DOHH2 (cell line): ENCODE measurements around the gene KCNMA1.

Experiments
- H3F3A ChIP-seq: fragments of 200-600 bp; sonication (generic), shearing (Covaris generic); 2 replicates; pipeline ENCODE4 v1.6.0; 2016; ENCODE audit warnings: antibody characterized with exemption, mild to moderate bottlenecking; ENCODE audit not compliant: control insufficient read depth, insufficient read depth
- H3K27ac ChIP-seq: fragments of 200-600 bp; sonication (generic); 2 replicates; pipeline ENCODE4 v1.5.1; 2014; ENCODE audit warnings: low read depth, mild to moderate bottlenecking, low read length, moderate library complexity
- H3K27me3 ChIP-seq: fragments of 200-600 bp; sonication (generic); 2 replicates; pipeline ENCODE4 v1.6.1; 2014; ENCODE audit warnings: mild to moderate bottlenecking, low read length, mixed read lengths; ENCODE audit not compliant: control insufficient read depth
- H3K36me3 ChIP-seq: fragments of 200-600 bp; sonication (generic); 2 replicates; pipeline ENCODE4 v1.6.1; 2014; ENCODE audit warnings: mild to moderate bottlenecking, low read length, moderate library complexity, mixed read lengths; ENCODE audit not compliant: control insufficient read depth
- H3K4me1 ChIP-seq: fragments of 200-600 bp; sonication (generic); 2 replicates; pipeline ENCODE4 v1.6.1; 2014; ENCODE audit warnings: mild to moderate bottlenecking, low read length, mixed read lengths; ENCODE audit not compliant: control insufficient read depth
- H3K4me2 ChIP-seq: fragments of 200-600 bp; sonication (generic); 2 replicates; pipeline ENCODE4 v1.6.0; 2014; ENCODE audit warnings: mild to moderate bottlenecking, low read length, moderate library complexity
- H3K4me3 ChIP-seq: fragments of 200-600 bp; sonication (generic); 2 replicates; pipeline ENCODE4 v1.5.1; 2014; ENCODE audit warnings: mild to moderate bottlenecking, low read length, mixed read lengths
- H3K79me2 ChIP-seq: fragments of 200-600 bp; sonication (generic); 2 replicates; pipeline ENCODE4 v1.6.1; 2014; ENCODE audit warnings: mild to moderate bottlenecking, low read length, mixed read lengths; ENCODE audit not compliant: control insufficient read depth
- H3K9me2 ChIP-seq: fragments of 200-600 bp; sonication (generic); replicated peaks from 2 replicates; pipeline ENCODE4 v1.6.1; 2014; ENCODE audit warnings: mild to moderate bottlenecking, low read length, mixed read lengths; ENCODE audit not compliant: control insufficient read depth
- H3K9me3 ChIP-seq: fragments of 200-600 bp; sonication (generic); 2 replicates; pipeline ENCODE4 v1.6.1; 2014; ENCODE audit warnings: antibody characterized with exemption, low read length, mixed read lengths; ENCODE audit not compliant: control insufficient read depth, insufficient read depth
- H4K20me1 ChIP-seq: fragments of 200-600 bp; sonication (generic); 2 replicates; pipeline ENCODE4 v1.6.0; 2014; ENCODE audit warnings: low read depth, mild to moderate bottlenecking, antibody characterized with exemption, low read length, moderate library complexity; ENCODE audit not compliant: control insufficient read depth, insufficient read depth
- EZH2phosphoT487 ChIP-seq: fragments of 200-600 bp; sonication (generic); IDR thresholded peaks from 2 replicates; pipeline ENCODE4 v1.6.1; 2017; ENCODE audit warnings: borderline replicate concordance, mild to moderate bottlenecking, antibody characterized with exemption, low read length, moderate library complexity, mixed read lengths
- TF ChIP-seq, protein P1 (sequence below): fragments of 200-600 bp; sonication (generic); IDR thresholded peaks from one replicate; pipeline ENCODE4 v1.5.1; 2014; ENCODE audit warnings: antibody characterized with exemption, mild to moderate bottlenecking, low read depth, low read length; ENCODE audit not compliant: poor library complexity, severe bottlenecking

KCNMA1 gene

GRCh38 chr10:77667426-77668324, 30.1 kb upstream of the KCNMA1 start:
- no peaks in the 10 kb centered on the region for H3F3A ChIP-seq
- H4K20me1 ChIP-seq, result no peaks in the 10 kb centered on the region
- TF ChIP-seq, protein P1, sequence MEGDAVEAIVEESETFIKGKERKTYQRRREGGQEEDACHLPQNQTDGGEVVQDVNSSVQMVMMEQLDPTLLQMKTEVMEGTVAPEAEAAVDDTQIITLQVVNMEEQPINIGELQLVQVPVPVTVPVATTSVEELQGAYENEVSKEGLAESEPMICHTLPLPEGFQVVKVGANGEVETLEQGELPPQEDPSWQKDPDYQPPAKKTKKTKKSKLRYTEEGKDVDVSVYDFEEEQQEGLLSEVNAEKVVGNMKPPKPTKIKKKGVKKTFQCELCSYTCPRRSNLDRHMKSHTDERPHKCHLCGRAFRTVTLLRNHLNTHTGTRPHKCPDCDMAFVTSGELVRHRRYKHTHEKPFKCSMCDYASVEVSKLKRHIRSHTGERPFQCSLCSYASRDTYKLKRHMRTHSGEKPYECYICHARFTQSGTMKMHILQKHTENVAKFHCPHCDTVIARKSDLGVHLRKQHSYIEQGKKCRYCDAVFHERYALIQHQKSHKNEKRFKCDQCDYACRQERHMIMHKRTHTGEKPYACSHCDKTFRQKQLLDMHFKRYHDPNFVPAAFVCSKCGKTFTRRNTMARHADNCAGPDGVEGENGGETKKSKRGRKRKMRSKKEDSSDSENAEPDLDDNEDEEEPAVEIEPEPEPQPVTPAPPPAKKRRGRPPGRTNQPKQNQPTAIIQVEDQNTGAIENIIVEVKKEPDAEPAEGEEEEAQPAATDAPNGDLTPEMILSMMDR, result no peak
- no peaks in the 10 kb centered on the region for H3K9me3 ChIP-seq
- no peaks in the 10 kb centered on the region for H3K79me2 ChIP-seq
- no peaks in the 10 kb centered on the region for H3K4me1 ChIP-seq
- H3K36me3 ChIP-seq, result no peaks in the 10 kb centered on the region
- H3K4me2 ChIP-seq, result no peak overlapping the region
- no peak overlapping the region for H3K27ac ChIP-seq
- no peak overlapping the region for H3K4me3 ChIP-seq
- H3K27me3 ChIP-seq, result peaks cover 15% of the 10 kb centered on the region
- H3K9me2 ChIP-seq, result no peaks in the 10 kb centered on the region

GRCh38 chr10:77666821-77667220, 29.2 kb upstream of the KCNMA1 start:
- H3K9me3 ChIP-seq, result no peaks in the 10 kb centered on the region
- no peak overlapping the region for H3K4me2 ChIP-seq
- TF ChIP-seq, protein P1, result no peak
- TF ChIP-seq EZH2phosphoT487, result no peak
- no peaks in the 10 kb centered on the region for H4K20me1 ChIP-seq
- H3K9me2 ChIP-seq, result no peaks in the 10 kb centered on the region
- H3K4me1 ChIP-seq, result no peaks in the 10 kb centered on the region
- peaks cover 23% of the 10 kb centered on the region for H3K27me3 ChIP-seq
- H3K36me3 ChIP-seq, result no peaks in the 10 kb centered on the region
- H3F3A ChIP-seq, result no peaks in the 10 kb centered on the region
- H3K79me2 ChIP-seq, result no peaks in the 10 kb centered on the region
- H3K27ac ChIP-seq, result no peak overlapping the region
- no peak overlapping the region for H3K4me3 ChIP-seq

DNA sequence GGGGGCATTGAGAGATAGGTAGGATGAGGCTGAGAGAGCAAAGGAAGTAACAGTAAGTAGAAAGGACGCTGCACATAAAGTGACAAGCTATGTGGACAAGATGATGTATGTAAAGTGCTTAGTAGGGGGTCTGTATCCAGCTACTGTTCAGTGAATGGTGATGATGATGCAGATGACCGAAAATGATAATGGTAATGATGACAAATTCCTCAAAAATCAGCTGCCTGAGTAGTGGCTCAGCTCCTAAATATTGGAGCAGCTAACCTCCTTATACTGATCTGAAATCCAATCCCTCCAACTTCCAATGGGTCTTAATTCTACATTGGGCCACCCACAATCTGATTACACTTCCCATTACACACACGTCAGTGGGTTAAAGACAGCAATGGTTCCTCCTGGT, 27.1 kb upstream of the KCNMA1 start:
- Histone ChIP-seq H3K27me3 (peaks cover 31% of the 10 kb centered on the region), H3K9me2 (no peaks in the 10 kb centered on the region), H3K4me3 (no peak overlapping the region), H3K79me2 (no peaks in the 10 kb centered on the region), H4K20me1 (no peaks in the 10 kb centered on the region), H3K27ac (no peak overlapping the region), H3K4me2 (no peak overlapping the region), H3K4me1 (peaks cover 2% of the 10 kb centered on the region; the same call in 1 of the 2 replicates), H3K36me3 (no peaks in the 10 kb centered on the region), H3F3A (no peaks in the 10 kb centered on the region), H3K9me3 (no peaks in the 10 kb centered on the region)
- no peak for TF ChIP-seq EZH2phosphoT487
- TF ChIP-seq, protein P1, result no peak
